Rectal smooth muscle tissue (tissue), 1 donor: Measurements from ENCODE around the gene SLC4A2.

Experiments
- H3K27ac ChIP-seq: one replicate; pipeline ENCODE4 v1.7.0; 2013; ENCODE audit warnings: low read depth, low read length, inconsistent platforms
- H3K27me3 ChIP-seq: one replicate; pipeline ENCODE4 v1.7.0; 2013; ENCODE audit warnings: low read length; ENCODE audit not compliant: control insufficient read depth, insufficient read depth
- H3K36me3 ChIP-seq: one replicate; pipeline ENCODE4 v1.7.0; 2013; ENCODE audit warnings: low read length; ENCODE audit not compliant: control insufficient read depth, insufficient read depth
- H3K4me1 ChIP-seq: one replicate; pipeline ENCODE4 v1.7.0; 2013; ENCODE audit warnings: low read length; ENCODE audit not compliant: control insufficient read depth, insufficient read depth
- H3K4me3 ChIP-seq: one replicate; pipeline ENCODE4 v1.7.0; 2013; ENCODE audit warnings: low read length
- H3K9ac ChIP-seq: one replicate; pipeline ENCODE4 v1.7.0; 2013; ENCODE audit warnings: low read length

Gene SLC4A2

GRCh38 chr7:151118108-151119054 is 59.0 kb downstream of the SLC4A2 start:
- peaks cover 27% of the 10 kb centered on the region for H3K36me3 ChIP-seq
- peaks cover 4% of the 10 kb centered on the region for H3K4me1 ChIP-seq
- H3K9ac ChIP-seq: no peak overlapping the region
- peaks cover 2% of the 10 kb centered on the region for H3K27me3 ChIP-seq
- no peak overlapping the region for H3K27ac ChIP-seq
- no peak overlapping the region for H3K4me3 ChIP-seq

DNA sequence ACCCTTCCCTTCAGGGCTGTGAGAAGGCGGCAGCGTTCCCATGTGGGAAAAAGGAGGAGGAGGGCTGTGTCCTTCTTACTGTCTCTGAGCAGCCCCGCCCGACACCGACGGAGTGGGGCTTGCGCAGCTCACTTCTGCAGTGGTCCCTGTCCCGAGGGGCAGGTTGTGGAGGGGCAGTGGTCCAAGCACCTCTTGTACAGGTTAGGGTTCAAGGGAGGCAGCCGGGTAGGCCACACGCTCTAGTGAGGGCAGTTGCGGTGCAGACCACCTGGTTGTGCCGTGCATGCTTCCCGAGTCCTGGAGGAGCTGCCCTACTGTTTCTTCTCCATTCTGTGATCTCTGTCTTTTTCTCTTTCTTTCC is 59.6 kb downstream of the SLC4A2 start:
- Histone ChIP-seq H3K36me3 (peaks cover 27% of the 10 kb centered on the region), H3K27ac (no peak overlapping the region), H3K4me1 (peaks cover 3% of the 10 kb centered on the region), H3K4me3 (no peak overlapping the region), H3K27me3 (peaks cover 2% of the 10 kb centered on the region), H3K9ac (no peak overlapping the region)

DNA sequence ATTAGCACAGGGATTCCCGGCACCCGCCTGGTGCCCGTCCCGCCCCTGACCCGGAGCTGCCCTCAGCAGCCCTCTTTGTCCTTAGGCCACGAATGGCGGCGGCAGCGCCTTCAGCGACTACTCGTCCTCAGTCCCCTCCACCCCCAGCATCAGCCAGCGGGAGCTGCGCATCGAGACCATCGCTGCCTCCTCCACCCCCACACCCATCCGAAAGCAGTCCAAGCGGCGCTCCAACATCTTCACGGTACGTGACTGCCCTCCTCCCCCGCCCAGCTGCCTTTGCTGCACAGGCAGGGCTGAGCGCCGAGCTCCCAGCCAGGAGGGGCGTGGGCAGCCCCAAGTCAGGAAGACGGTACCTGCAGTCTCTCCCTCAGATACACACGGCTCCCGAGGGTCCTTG is 60.5 kb downstream of the SLC4A2 start:
- no peak overlapping the region for H3K4me3 ChIP-seq
- no peaks in the 10 kb centered on the region for H3K4me1 ChIP-seq
- no peak overlapping the region for H3K9ac ChIP-seq
- peaks cover 27% of the 10 kb centered on the region for H3K36me3 ChIP-seq
- H3K27ac ChIP-seq: no peak overlapping the region
- no peaks in the 10 kb centered on the region for H3K27me3 ChIP-seq

DNA sequence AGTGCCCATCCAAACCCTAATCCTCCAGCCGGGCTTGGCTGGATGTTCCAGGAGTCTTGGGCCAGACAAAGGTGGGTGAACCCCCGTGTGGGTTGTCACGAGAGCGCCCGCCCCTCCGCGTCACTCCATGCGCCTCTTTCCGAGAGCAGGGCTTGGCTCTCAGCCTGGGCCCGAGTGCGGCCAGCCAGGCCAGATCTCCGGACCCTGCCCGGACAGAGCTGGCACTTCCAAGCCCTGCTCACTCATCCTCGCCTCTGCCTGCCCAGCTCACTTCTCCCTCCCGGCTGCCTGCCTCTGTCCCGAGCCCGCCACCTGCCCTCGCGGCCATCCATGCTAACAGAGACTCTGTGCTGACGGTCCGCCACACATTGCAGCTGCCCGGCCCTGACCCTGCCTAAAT is 61.5 kb downstream of the SLC4A2 start:
- Histone ChIP-seq H3K4me1 (no peaks in the 10 kb centered on the region), H3K36me3 (peaks cover 27% of the 10 kb centered on the region), H3K27ac (no peak overlapping the region), H3K4me3 (no peak overlapping the region), H3K27me3 (no peaks in the 10 kb centered on the region), H3K9ac (no peak overlapping the region)

- Histone ChIP-seq H3K4me1 (no peaks in the 10 kb centered on the region), H3K27ac (no peak overlapping the region), H3K9ac (no peak overlapping the region), H3K4me3 (no peak overlapping the region), H3K36me3 (peaks cover 27% of the 10 kb centered on the region), H3K27me3 (no peaks in the 10 kb centered on the region)
These were observed 62.2 kb downstream of the SLC4A2 start for GRCh38 chr7:151121380-151122170.

- Histone ChIP-seq H3K9ac (no peak overlapping the region), H3K4me1 (no peaks in the 10 kb centered on the region), H3K36me3 (peaks cover 27% of the 10 kb centered on the region), H3K27me3 (no peaks in the 10 kb centered on the region), H3K27ac (no peak overlapping the region), H3K4me3 (no peak overlapping the region)
These were observed 62.9 kb downstream of the SLC4A2 start for GRCh38 chr7:151122276-151122675.

- Histone ChIP-seq H3K9ac (no peak overlapping the region), H3K4me3 (no peak overlapping the region), H3K4me1 (no peaks in the 10 kb centered on the region), H3K27ac (no peak overlapping the region), H3K27me3 (no peaks in the 10 kb centered on the region), H3K36me3 (peaks cover 27% of the 10 kb centered on the region)
These were observed 63.4 kb downstream of the SLC4A2 start for GRCh38 chr7:151122796-151123157.

GRCh38 chr7:151123158-151123821 is 63.9 kb downstream of the SLC4A2 start:
- H3K27me3 ChIP-seq: no peaks in the 10 kb centered on the region

GRCh38 chr7:151123822-151124464 is 64.6 kb downstream of the SLC4A2 start:
- Histone ChIP-seq H3K9ac (no peak overlapping the region), H3K4me3 (no peak overlapping the region), H3K27ac (no peak overlapping the region), H3K36me3 (peaks cover 33% of the 10 kb centered on the region), H3K27me3 (no peaks in the 10 kb centered on the region), H3K4me1 (no peaks in the 10 kb centered on the region)

More at GRCh38 chr7:151123158-151123821, 63.9 kb downstream of the SLC4A2 start:
- no peaks in the 10 kb centered on the region for H3K4me1 ChIP-seq
- no peak overlapping the region for H3K4me3 ChIP-seq
- H3K27ac ChIP-seq: no peak overlapping the region
- H3K9ac ChIP-seq: no peak overlapping the region
- H3K36me3 ChIP-seq: peaks cover 31% of the 10 kb centered on the region

GRCh38 chr7:151124481-151124880 is 65.1 kb downstream of the SLC4A2 start:
- Histone ChIP-seq H3K27ac (no peak overlapping the region), H3K9ac (no peak overlapping the region), H3K4me1 (no peaks in the 10 kb centered on the region), H3K36me3 (peaks cover 30% of the 10 kb centered on the region), H3K4me3 (no peak overlapping the region), H3K27me3 (no peaks in the 10 kb centered on the region)

GRCh38 chr7:151124899-151125399 is 65.6 kb downstream of the SLC4A2 start:
- Histone ChIP-seq H3K27me3 (no peaks in the 10 kb centered on the region), H3K4me3 (peak overlapping the region; percentile 19), H3K9ac (no peak overlapping the region), H3K36me3 (peaks cover 29% of the 10 kb centered on the region), H3K4me1 (no peaks in the 10 kb centered on the region), H3K27ac (no peak overlapping the region)

- Histone ChIP-seq H3K9ac (no peak overlapping the region), H3K27ac (no peak overlapping the region), H3K4me1 (no peaks in the 10 kb centered on the region), H3K27me3 (no peaks in the 10 kb centered on the region), H3K4me3 (peak overlapping the region; percentile 19), H3K36me3 (peaks cover 28% of the 10 kb centered on the region)
These were observed 66.1 kb downstream of the SLC4A2 start for GRCh38 chr7:151125470-151125845.
